Stimulated activated CD8-positive, alpha-beta memory T cell treated with anti-CD3 and anti-CD28 coated beads, Interleukin-7, amount 100 ng/mL, for 24 hours (primary cell): ENCODE data around the gene POP4.
"Not testable (repeated sequence)": the region's sequence is repeated elsewhere in the genome, so short reads cannot be mapped to it uniquely, and the experiment has no call there.

Source experiments
- DNase-seq: peaks from one replicate; pipeline ENCODE4 v3.0.0-alpha.2; 2020; ENCODE audit warnings: low read depth

Gene POP4

GRCh38 chr19:29605653-29606419 is at the start of gene POP4:
Gene POP4 (plus strand): TSS chr19:29606283. CDS start chr19:29606319, 36 bp downstream.
- DNase-seq, result peak; percentile 98

GRCh38 chr19:29559110-29559509 is 47.0 kb upstream of the POP4 start:
- DNase-seq, result not testable (repeated sequence)

- no peak for DNase-seq
These were observed 46.3 kb upstream of the POP4 start for GRCh38 chr19:29559743-29560142.

- no peak for DNase-seq
These were observed 45.6 kb upstream of the POP4 start for GRCh38 chr19:29560313-29561075.

- no peak for DNase-seq
These were observed 44.5 kb upstream of the POP4 start for GRCh38 chr19:29561601-29562000.

- no peak for DNase-seq
These were observed 43.5 kb upstream of the POP4 start for GRCh38 chr19:29562299-29563297.

GRCh38 chr19:29563486-29564101 is 42.5 kb upstream of the POP4 start:
- DNase-seq, result no peak

GRCh38 chr19:29564574-29565005 is 41.5 kb upstream of the POP4 start:
- DNase-seq, result no peak

- no peak for DNase-seq
These were observed 40.9 kb upstream of the POP4 start for GRCh38 chr19:29565171-29565570.

- DNase-seq, result no peak
These were observed 39.5 kb upstream of the POP4 start for GRCh38 chr19:29566496-29567054.

GRCh38 chr19:29567366-29567915 is 38.6 kb upstream of the POP4 start:
- no peak for DNase-seq

GRCh38 chr19:29568036-29569025 is 37.8 kb upstream of the POP4 start:
- no peak for DNase-seq

- DNase-seq, result no peak
These were observed 36.8 kb upstream of the POP4 start for GRCh38 chr19:29569038-29569911.

- no peak for DNase-seq
These were observed 34.9 kb upstream of the POP4 start for GRCh38 chr19:29571181-29571580.

- DNase-seq, result no peak
These were observed 32.6 kb upstream of the POP4 start for GRCh38 chr19:29573486-29573885.

GRCh38 chr19:29574510-29574909 is 31.6 kb upstream of the POP4 start:
- DNase-seq, result no peak

- DNase-seq, result no peak
These were observed 30.0 kb upstream of the POP4 start for GRCh38 chr19:29576046-29576606.
